GM12892 (cell line): Measurements from ENCODE around the gene KLF3.

ENCODE experiments used
- POLR2A ChIP-seq: IDR thresholded peaks from 2 replicates; pipeline ENCODE4 v1.6.1; 2011; ENCODE audit warnings: low read depth, low read length, control low read depth
- TAF1 ChIP-seq: IDR thresholded peaks from 2 replicates; pipeline ENCODE4 v1.6.1; 2011; ENCODE audit warnings: low read depth, mild to moderate bottlenecking, control low read depth, low read length, borderline replicate concordance

DNA sequence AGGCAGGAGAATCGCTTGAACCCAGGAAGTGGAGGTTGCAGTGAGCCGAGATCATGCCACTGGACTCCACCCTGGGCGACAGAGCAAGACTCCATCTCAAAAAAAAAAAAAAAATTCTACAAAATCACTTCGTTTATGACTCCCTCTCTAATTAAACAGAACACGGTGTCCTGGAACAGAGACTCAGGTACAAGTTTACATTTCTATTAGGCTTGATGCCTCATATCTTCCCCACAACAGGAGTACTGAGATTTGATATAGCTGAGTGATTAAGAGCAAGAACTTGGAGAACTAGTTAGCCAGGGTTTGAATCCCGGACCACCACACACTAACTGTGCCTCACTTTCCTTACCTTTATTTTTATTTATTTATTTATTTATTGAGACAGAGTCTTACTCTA is 42.2 kb upstream of the KLF3 start:
- TF ChIP-seq POLR2A: no peak
- no peak for TF ChIP-seq TAF1
